ENCODE data around the gene RAB40B. TPM values are rescaled to one million over a fixed set of nuclear protein-coding genes. Genes with fewer than 3 reads are reported as not detected.

The RAB40B gene
- total RNA-seq, 4 donors from 2014 or later = 4.1 to 18.5 (median 11.3) TPM

DNA sequence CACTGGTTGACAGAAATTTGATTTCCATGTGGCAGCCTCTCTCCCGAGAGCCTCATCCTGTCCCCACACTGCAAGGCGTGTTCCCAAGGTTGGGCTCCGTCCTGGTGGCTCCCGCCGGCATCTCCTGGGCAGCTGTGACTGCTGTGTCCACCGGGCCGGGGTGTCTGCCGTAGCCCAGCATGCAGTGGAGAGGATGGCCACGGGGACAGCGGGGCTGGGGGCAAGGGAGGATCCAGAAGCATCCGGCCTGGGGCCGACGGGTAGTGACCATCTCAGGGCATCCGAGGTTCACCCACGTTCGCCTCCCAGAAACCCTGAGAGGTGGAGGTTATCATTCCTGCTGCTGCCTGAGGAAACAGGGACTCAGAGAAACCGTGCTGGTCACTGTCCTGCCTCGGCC, 7.3 kb upstream of the RAB40B start:
- TF ChIP-seq POLR2A (IDR thresholded peaks at IDR 0.05) = no peak
- TF ChIP-seq, protein P1, sequence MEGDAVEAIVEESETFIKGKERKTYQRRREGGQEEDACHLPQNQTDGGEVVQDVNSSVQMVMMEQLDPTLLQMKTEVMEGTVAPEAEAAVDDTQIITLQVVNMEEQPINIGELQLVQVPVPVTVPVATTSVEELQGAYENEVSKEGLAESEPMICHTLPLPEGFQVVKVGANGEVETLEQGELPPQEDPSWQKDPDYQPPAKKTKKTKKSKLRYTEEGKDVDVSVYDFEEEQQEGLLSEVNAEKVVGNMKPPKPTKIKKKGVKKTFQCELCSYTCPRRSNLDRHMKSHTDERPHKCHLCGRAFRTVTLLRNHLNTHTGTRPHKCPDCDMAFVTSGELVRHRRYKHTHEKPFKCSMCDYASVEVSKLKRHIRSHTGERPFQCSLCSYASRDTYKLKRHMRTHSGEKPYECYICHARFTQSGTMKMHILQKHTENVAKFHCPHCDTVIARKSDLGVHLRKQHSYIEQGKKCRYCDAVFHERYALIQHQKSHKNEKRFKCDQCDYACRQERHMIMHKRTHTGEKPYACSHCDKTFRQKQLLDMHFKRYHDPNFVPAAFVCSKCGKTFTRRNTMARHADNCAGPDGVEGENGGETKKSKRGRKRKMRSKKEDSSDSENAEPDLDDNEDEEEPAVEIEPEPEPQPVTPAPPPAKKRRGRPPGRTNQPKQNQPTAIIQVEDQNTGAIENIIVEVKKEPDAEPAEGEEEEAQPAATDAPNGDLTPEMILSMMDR (IDR thresholded peaks at IDR 0.05) = no peak
- H3K9me3 ChIP-seq = no peaks in the 10 kb centered on the region
- no peaks in the 10 kb centered on the region for H3K36me3 ChIP-seq
- H3K4me3 ChIP-seq = no peak overlapping the region
- no peak overlapping the region for H3K27ac ChIP-seq
- no peaks in the 10 kb centered on the region for H3K4me1 ChIP-seq
- intact Hi-C loops (cut with DNase I; ENCODE audit: low total_unique reads) = no loop called here
- no peak for DNase-seq
- H3K27me3 ChIP-seq = no peaks in the 10 kb centered on the region

DNA sequence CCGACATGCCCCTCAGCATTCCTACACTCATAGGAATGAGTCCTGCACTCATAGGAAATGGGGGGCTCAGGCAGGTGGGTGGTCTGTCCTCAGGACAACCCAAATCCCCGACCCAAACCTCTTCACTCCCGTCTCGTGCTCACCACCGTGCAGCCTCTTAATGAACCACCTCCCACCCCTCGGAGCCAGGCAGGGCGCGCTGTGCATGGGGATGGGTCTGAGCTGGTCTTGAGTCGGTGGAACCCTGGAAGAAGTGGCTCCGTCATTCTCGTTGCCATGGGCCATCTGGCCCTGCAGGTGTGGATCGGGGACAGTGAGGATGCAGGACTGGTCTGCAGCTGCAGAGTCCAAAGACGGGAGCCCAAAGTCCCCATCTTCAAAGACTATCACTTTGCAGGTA, 6.4 kb upstream of the RAB40B start:
- DNase-seq = no peak
- H3K27ac ChIP-seq = no peak overlapping the region
- H3K36me3 ChIP-seq = no peaks in the 10 kb centered on the region
- no peak overlapping the region for H3K4me3 ChIP-seq
- intact Hi-C loops (cut with DNase I; ENCODE audit: low total_unique reads) = no loop called here
- no peaks in the 10 kb centered on the region for H3K4me1 ChIP-seq
- no peaks in the 10 kb centered on the region for H3K9me3 ChIP-seq
- H3K27me3 ChIP-seq = no peaks in the 10 kb centered on the region
- TF ChIP-seq, protein P1 (IDR thresholded peaks at IDR 0.05) = no peak
- TF ChIP-seq POLR2A (IDR thresholded peaks at IDR 0.05) = no peak

DNA sequence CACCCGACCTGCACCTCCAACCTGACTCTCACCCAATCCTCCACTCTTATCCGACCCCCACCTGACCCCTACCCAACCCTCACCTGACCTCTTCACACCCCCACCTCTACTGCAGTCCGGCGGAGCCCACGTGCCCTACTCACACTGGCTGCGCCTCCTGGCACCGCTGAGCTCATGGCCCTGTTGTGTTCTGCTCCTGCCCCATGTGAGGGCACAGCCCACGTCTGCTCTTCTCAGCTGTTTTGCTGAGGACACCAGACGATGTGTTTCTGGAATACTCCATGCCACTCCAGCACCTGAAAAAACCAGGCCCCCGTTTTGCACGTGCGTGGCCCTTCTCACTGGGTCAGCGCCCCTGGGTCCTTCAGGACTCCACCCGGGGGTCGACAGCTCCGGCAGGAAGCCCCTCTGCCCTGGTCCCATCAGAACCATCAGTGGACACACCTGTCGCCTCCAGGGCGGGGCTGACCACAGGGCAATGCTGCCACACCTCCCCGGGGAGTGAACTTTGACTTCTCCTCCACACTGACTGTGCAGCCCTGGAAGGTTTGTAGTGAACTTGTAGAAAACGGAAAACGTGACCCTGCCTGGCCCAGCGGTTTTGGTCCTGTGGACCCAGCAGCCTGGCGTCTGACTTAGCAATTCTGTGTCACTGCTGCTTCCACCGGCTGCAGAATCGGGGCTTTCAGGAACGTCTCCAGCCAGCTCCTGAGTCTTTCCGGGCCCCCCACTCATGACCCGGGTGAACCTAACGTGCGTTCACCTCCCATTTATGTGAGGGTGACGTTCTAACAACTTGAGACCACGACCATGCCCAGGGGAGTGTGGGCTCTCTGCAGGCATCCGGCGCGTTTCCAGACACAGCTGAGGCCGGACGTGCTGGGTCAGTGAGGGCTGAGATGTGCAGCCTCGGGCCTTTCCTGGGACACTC, 5.7 kb upstream of the RAB40B start:
- Histone ChIP-seq H3K4me3 (no peak overlapping the region), H3K36me3 (no peaks in the 10 kb centered on the region), H3K27me3 (no peaks in the 10 kb centered on the region), H3K9me3 (no peaks in the 10 kb centered on the region), H3K27ac (no peak overlapping the region), H3K4me1 (peaks cover 0 to 3% of the 10 kb centered on the region in 2 donors)
- intact Hi-C loops (cut with DNase I; ENCODE audit: low total_unique reads) = no loop called here
- DNase-seq = no peak
- TF ChIP-seq POLR2A (IDR thresholded peaks at IDR 0.05) = no peak
- TF ChIP-seq, protein P1 (IDR thresholded peaks at IDR 0.05) = no peak

DNA sequence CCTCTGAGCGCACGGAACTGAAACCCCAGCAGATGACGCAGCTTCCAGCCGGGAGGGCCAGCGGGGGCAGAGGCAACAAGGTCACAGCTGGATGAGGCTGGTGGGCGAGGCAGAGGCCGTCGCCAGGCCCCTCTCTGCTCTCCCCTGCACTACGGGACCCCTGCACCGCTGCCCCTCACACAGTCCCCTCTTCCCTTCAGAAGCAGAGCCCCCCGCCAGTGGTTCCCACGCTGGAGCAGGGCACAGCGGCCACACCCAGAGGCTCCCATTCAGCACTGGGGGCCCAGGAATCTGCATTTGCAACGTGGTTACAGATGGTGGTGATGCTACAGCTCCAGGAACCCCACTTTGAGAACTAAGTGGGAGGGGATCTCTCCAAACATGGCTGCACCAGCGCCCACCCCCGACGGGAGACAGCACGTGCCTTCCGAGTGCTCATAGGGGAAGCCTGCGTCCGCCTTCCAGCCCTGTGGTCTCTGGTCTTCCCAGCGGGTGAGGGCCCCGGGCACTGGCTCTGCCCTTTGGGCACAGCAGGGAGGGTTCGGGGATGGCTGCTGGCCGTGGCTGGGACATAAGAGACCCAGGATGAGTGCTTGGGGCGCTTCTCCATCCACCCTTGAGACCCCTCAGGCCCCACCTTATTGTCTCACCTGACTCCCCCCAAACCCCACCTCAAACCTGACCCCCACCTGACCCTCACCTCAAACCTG, 4.7 kb upstream of the RAB40B start:
- DNase-seq = no peak
- Histone ChIP-seq H3K27me3 (no peaks in the 10 kb centered on the region), H3K4me1 (peaks cover 0 to 6% of the 10 kb centered on the region in 2 donors), H3K4me3 (no peak overlapping the region), H3K9me3 (no peaks in the 10 kb centered on the region), H3K27ac (no peak overlapping the region), H3K36me3 (no peaks in the 10 kb centered on the region)
- TF ChIP-seq, protein P1 (IDR thresholded peaks at IDR 0.05) = no peak
- no peak for TF ChIP-seq POLR2A (IDR thresholded peaks at IDR 0.05)
- intact Hi-C loops (cut with DNase I; ENCODE audit: low total_unique reads) = no loop called here

Measured in uterus (tissue), 4 donors.